ENCODE results near the gene TMEM51.

DNA sequence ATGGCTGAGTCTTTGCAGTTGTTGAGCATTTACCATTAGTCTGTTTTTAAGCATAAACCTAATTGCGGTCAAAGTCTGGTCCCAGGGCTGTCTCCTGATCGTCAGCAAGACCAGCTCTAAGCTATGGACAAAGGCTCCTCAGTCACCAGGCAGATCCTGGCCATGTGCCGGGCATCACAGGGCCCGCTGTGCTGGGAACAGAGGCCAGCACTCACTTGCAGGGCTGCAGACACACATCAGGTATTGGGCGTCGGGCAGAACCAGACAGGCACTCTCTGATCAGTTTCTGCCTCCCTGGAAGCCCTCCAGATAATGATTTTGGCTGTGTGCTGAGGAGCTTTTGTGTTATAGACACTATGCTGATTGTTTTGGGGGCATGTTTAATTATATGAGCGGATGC lies 26.6 kb downstream of the TMEM51 start:
- TF ChIP-seq EP300 (IDR thresholded peaks at IDR 0.05) (no peak), POLR2A (IDR thresholded peaks at IDR 0.05) (no peak)
- TF ChIP-seq, protein P1, sequence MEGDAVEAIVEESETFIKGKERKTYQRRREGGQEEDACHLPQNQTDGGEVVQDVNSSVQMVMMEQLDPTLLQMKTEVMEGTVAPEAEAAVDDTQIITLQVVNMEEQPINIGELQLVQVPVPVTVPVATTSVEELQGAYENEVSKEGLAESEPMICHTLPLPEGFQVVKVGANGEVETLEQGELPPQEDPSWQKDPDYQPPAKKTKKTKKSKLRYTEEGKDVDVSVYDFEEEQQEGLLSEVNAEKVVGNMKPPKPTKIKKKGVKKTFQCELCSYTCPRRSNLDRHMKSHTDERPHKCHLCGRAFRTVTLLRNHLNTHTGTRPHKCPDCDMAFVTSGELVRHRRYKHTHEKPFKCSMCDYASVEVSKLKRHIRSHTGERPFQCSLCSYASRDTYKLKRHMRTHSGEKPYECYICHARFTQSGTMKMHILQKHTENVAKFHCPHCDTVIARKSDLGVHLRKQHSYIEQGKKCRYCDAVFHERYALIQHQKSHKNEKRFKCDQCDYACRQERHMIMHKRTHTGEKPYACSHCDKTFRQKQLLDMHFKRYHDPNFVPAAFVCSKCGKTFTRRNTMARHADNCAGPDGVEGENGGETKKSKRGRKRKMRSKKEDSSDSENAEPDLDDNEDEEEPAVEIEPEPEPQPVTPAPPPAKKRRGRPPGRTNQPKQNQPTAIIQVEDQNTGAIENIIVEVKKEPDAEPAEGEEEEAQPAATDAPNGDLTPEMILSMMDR (IDR thresholded peaks at IDR 0.05), result no peak
